GM18861 (cell line): Measurements from ENCODE around the gene IGF2BP2.
"Not testable (repeated sequence)": the region's sequence is repeated elsewhere in the genome, so short reads cannot be mapped to it uniquely, and the experiment has no call there.

Source experiments
- ATAC-seq: cut with Tn5 transposase; IDR thresholded peaks from one replicate; pipeline ENCODE4 v1.9.1; 2021; ENCODE audit not compliant: unreplicated experiment

Gene IGF2BP2

DNA sequence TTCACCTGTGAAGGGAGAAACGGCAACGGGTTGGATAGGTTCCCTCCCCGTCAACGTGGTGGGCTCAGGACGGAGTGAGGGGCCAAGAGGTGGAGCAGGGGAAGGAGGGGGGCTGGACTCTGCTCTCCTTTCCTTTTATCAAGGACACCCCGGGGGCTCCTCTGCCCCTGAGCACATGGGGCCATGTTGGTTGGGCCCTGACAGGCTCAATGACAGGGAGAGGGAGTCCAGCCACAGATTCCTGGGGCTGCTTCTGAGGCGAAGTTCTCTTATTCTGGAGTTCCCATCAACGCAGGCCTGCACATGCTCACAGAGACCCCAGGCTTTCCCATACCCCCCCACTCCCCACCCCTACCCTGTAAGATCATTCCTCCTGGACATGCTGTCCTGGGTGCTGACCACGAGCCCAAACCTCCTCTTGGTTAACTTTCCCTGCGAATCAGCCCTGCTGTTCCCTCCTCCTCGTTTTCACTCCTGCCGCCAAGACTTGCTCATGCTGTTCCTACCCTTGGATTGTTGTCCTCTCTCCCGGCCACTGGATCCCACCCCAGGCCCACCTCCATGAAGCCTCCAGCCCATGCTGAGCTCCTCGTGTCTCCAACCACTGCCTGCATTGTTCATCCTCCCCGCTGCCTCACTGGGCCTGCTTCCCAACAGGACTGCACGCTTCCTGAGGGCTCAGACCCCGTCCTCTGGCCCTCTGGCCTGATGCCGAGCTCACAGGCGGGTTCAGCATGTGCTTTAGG, 177.5 kb downstream of the IGF2BP2 start:
- no peak for ATAC-seq

GRCh38 chr3:185646382-185647133, 178.3 kb downstream of the IGF2BP2 start:
- ATAC-seq, result peak; percentile 46

GRCh38 chr3:185645596-185646381, 179.1 kb downstream of the IGF2BP2 start:
- ATAC-seq, result no peak

DNA sequence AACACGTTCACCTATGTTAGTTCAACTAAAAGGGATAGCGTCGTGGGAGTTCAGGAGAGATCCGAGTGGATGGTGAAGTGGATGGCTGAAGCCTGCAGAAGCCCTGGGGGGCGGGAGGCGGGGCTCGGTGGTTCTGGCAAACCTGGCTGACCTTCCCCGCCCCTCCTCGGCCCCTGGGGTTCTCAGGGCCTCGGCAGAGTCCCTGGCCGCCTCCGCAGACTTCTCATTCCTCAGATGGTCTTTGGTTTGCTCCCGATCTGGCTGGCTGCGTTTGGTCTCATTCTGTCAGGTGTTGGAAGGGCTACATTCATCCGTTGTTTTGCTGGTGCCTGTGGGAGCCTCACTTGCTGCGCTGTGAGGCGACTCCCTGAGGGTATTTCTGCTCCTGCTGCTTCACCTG, 179.7 kb downstream of the IGF2BP2 start:
- not testable (repeated sequence) for ATAC-seq

DNA sequence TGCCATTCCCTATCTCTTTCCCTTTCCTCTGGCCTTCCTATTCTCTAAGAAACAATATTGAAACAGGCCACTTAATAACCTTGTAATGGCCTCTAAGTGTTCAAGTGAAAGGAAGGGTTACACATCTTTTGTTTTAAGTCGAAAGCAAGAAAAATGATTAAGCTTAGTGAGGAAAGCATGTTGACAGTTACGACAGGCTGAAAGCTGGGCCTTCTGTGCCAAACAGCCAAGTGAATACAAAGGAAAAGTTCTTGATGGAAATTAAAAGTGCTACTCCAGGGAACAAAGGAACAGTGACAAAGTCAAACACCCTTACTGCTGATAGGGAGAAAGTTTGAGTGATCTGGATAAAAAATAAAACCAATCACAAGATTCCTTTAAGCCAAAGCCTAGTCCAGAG, 184.5 kb downstream of the IGF2BP2 start:
- ATAC-seq, result no peak

- no peak for ATAC-seq
These were observed 185.1 kb downstream of the IGF2BP2 start for GRCh38 chr3:185639632-185640206.

GRCh38 chr3:185638651-185639050, 186.2 kb downstream of the IGF2BP2 start:
- not testable (repeated sequence) for ATAC-seq

DNA sequence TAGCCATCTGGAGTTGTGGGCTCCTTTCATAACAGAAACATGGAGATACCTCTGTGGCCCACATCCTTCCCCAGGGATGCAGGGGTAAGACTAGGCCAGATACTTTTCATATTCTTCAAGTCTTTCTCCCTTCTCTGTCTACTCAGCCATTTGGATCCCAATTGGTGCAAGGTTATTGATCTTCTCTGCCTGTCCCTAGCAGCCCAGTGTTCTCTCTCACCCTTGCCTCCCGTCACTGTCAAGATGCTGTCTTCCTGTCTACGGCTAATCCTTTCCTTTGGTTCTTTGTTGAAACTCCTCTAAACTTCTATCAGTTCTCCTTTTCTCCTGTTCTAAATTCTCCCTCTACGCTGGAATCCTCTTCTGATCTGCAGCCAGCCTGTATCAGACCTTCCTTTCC, 187.5 kb downstream of the IGF2BP2 start:
- no peak for ATAC-seq

- ATAC-seq, result no peak
These were observed 191.8 kb downstream of the IGF2BP2 start for GRCh38 chr3:185632996-185633395.

DNA sequence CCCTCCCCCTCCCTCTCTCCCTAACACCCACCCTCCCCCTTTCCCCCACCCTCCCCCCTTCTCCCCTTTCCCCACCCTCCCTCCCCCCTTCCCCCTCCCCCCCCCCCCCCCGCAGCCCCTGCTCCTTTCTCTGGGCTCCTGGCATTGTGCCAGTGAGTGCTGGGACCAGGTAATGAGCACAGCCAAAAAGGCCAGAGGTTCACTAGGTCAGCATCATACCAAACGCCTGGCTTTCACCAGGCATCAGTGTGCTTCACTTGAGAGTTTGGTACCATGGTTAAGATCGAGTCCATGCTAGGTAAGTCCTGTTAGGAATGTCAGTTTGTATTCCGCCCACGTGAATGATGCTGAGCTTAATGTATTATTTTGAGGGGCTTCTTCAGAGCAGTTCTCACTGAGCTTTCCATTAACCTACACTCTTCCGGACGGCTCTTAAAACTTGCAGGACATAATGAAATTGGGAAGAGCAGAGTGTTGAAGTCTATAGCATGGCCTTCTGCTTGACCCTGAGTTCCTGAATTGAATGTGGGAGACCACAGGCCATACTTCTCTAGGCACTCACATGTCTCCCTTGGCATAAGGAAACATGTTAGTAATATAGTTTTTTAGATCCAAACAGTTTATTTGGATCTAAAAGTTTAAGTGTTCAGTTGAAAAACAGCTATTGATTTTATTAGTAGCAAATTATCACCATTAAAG, 193.2 kb downstream of the IGF2BP2 start:
- no peak for ATAC-seq

GRCh38 chr3:185631108-185631507, 193.7 kb downstream of the IGF2BP2 start:
- ATAC-seq, result no peak

DNA sequence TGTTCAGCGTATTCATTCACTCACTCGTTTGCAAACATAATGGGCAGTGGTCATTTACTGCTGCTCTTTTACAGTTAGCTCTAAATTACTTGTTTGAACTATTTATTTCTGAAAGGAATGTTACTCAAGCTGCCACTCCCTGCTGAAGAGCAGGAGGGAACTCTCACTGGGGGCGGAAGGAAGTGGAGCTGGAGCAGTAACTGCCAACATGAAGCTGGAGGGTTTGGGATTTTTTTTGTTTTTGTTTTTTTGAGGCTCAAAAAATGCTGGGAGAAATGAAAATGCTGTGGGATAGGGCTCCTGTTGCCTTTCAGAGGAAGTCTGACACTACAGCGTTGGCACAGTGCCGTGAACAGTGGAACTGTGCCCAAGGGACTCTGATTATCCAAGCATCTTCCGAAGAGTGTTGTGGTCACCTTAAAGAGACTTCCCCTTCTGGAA, 194.6 kb downstream of the IGF2BP2 start:
- ATAC-seq, result no peak

GRCh38 chr3:185629554-185630181, 195.2 kb downstream of the IGF2BP2 start:
- no peak for ATAC-seq

- ATAC-seq, result no peak
These were observed 199.1 kb downstream of the IGF2BP2 start for GRCh38 chr3:185625784-185626183.

DNA sequence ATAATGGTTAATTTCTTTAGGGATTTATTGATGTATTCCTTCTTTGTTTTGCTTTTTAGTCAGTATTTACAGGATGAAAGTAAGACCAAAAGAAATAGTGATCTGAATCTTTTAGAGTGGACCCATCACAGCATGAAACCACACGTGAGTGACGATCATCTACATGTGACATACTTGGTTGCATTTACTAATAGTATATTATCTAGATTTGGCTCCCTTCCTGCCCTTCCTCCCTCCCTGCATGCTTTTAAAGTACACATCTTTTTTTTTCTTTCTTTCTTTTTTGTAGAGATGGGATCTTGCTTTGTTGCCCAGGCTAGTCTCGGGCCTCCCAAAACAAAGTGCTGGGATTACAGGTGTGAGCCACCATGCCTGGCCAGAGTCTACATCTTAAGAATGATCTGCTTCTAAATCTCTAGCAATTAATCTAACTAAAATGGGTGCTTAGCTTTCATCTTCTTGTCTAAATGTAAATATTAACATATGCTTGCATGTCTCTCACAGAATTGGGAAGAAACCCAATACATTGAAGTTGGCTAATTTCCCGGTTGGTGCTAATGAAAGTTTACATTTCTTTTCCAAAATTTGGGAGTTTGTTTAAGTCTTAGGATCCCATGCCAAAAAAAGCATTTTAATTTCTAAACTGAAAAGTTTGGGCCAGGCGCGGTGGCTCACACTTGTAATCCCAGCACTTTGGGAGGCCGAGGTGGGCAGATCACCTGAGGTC, 200.7 kb downstream of the IGF2BP2 start:
- ATAC-seq, result no peak

GRCh38 chr3:185613016-185613415, 211.8 kb downstream of the IGF2BP2 start:
- no peak for ATAC-seq

DNA sequence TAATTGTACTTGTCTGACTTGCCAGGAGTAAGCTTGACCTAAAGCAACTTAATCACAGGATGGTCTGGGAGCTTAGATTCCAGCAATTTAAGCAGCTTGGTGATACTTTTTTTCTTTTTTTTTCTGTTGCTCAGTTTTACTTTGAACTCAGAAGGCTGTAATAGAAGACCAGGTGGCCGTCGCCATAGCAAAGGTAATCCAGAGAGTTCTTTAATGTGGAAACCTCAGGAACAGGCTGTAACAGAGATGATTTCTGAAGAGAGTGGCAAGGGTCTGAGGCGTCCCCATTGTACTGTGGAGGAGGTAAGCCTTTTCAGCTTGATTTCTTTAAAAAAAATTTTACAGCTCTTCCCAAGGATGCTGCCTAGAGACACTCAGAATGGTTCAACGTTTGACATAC, 218.6 kb downstream of the IGF2BP2 start:
- no peak for ATAC-seq

- ATAC-seq, result no peak
These were observed 219.3 kb downstream of the IGF2BP2 start for GRCh38 chr3:185605566-185605965.

DNA sequence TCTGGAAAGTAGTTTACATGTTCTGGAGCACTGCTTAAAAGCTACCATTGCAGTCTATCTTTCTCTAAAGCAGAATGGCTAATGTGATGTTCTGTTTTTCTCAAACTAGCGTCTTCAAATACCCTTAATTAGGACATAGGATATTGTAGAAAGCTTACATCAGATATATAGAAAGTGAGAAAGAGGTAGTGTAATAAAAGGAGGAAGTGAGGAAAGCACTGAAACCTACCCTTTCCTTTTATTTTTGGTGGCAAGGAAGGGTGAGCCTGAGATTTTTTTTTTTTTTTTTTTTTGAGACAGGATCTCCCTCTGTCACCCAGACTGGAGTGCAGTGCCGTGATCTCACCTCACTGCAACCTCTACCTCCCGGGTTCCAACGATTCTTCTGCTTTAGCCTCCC, 229.3 kb downstream of the IGF2BP2 start:
- no peak for ATAC-seq

DNA sequence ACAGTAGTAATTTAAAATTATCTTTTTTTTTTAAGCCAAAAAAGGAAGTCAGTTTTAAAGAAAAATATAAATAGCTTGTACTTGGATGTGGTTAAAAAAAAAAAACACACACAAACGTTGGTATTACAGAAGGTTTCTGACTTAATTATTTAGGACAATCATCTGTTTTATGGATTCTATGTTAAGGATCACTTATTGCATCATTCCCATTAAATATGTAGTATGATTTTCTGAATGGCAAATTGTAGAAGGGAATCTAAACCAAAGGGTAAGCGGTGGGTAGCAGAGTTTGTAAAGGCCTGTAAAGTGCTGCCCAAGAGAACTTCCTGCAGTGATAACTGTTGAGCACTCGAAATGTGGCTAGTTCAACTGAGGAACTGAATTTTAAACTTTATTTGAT, 230.8 kb downstream of the IGF2BP2 start:
- ATAC-seq, result no peak
